ENCODE measurements around the gene TMTC1. TPM values are rescaled to one million over a fixed set of nuclear protein-coding genes. Genes with fewer than 3 reads are reported as not detected.

The TMTC1 gene
- total and polyA plus RNA-seq, 4 experiments from 2014 or later: not detected

GRCh38 chr12:29595071-29595755, 188.5 kb downstream of the TMTC1 start:
- Mint-ChIP-seq H3K4me3 (peak overlapping the region in 1 of 8 donors; percentile 21), H3K4me1 (no peaks in the 10 kb centered on the region), H3K36me3 (no peaks in the 10 kb centered on the region), H3K27ac (no peak overlapping the region), H3K27me3 (peaks cover 5% of the 10 kb centered on the region in 2 donors), H3K9me3 (peaks cover 0 to 15% (median 2%) of the 10 kb centered on the region in 8 donors)
- DNase-seq: no peak
- Histone ChIP-seq H3K9me3 (ENCODE audit: control insufficient read depth in 1 of 2, low read length in 2 of 2) (no peaks in the 10 kb centered on the region), H3K36me3 (ENCODE audit: insufficient read depth, low read length) (no peaks in the 10 kb centered on the region), H3K27me3 (ENCODE audit: insufficient read depth, low read length) (no peaks in the 10 kb centered on the region), H3K4me1 (ENCODE audit: insufficient read depth, low read length) (no peaks in the 10 kb centered on the region), H3K27ac (ENCODE audit: low read depth, low read length) (no peak overlapping the region), H3K4me3 (ENCODE audit: low read length in 2 of 2) (no peak overlapping the region)
- CTCF ChIA-PET (ENCODE audit: partially characterized antibody): no interaction called here
- POLR2A ChIA-PET (ENCODE audit: partially characterized antibody): no interaction called here
- intact Hi-C loops (cut with micrococcal nuclease): no loop called here

- H3K9me3 Mint-ChIP-seq: peaks cover 0 to 15% (median 2%) of the 10 kb centered on the region in 8 donors
- no peak overlapping the region for H3K4me3 ChIP-seq (ENCODE audit: low read length in 2 of 2)
- H3K36me3 Mint-ChIP-seq: no peaks in the 10 kb centered on the region
- no peak overlapping the region for H3K27ac Mint-ChIP-seq
- H3K4me3 Mint-ChIP-seq: no peak overlapping the region
- ChIA-PET CTCF (ENCODE audit: partially characterized antibody) (no interaction called here), POLR2A (ENCODE audit: partially characterized antibody) (no interaction called here)
- no peaks in the 10 kb centered on the region for H3K9me3 ChIP-seq (ENCODE audit: control insufficient read depth in 1 of 2, low read length in 2 of 2)
- no peaks in the 10 kb centered on the region for H3K4me1 ChIP-seq (ENCODE audit: insufficient read depth, low read length)
- H3K4me1 Mint-ChIP-seq: no peaks in the 10 kb centered on the region
- no peak overlapping the region for H3K27ac ChIP-seq (ENCODE audit: low read depth, low read length)
- no peaks in the 10 kb centered on the region for H3K27me3 ChIP-seq (ENCODE audit: insufficient read depth, low read length)
- no peaks in the 10 kb centered on the region for H3K36me3 ChIP-seq (ENCODE audit: insufficient read depth, low read length)
- DNase-seq: no peak
- intact Hi-C loops (cut with micrococcal nuclease): no loop called here
- peaks cover 9 to 16% of the 10 kb centered on the region in 2 donors for H3K27me3 Mint-ChIP-seq
Observed at GRCh38 chr12:29593001-29593400, 190.7 kb downstream of the TMTC1 start.

DNA sequence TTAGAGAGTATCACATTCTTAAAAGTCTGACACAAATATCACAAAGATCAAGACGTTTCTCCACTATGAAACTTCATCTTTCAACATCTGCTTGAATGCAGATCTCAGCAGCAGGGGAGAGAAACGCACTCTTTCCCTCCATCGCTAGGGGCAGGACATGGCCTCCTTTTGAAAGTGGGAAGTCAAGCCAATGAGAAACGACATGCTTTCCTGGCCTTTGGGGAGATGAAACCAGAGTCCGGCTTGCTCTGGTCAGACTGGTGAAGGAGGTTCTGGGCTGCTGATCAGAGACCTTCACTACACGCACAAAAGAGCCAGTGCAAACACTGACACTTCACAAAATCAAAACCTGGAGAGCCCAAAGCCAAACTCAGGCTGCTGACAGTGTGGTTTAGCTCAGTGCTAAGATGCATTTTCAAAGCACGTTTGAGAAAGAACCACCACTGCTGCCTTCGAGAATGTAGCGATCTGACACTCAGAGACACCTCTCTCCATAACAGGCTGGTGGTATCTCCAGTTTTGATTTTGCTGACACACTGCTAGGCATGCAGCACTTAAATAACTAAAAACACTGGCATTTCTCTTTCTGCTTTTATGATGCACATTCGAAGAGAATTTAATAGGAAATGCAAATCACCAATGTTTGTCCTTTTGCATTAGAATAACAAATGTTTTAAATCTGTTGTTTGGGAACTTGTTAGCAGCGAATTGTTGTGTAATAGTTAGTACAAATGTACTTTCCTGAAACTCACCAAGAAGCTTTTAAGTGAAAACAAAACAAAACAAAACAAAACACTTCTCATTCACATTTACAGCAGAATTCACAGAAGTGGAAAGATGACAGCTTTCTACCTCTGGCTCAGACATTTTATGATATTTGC, 192.4 kb downstream of the TMTC1 start:
- no peak for DNase-seq
- H3K4me3 Mint-ChIP-seq: no peak overlapping the region
- H3K9me3 Mint-ChIP-seq: peaks cover 0 to 14% (median 2%) of the 10 kb centered on the region in 8 donors
- no peaks in the 10 kb centered on the region for H3K27me3 ChIP-seq (ENCODE audit: insufficient read depth, low read length)
- ChIA-PET POLR2A (ENCODE audit: partially characterized antibody) (no interaction called here), CTCF (ENCODE audit: partially characterized antibody) (interaction anchor here (1.0 kb wide), 1 partner anchor 29 kb away, joined by 3 read pairs; no protein-coding TSS in a partner anchor)
- H3K27me3 Mint-ChIP-seq: peaks cover 9 to 17% of the 10 kb centered on the region in 2 donors
- no peaks in the 10 kb centered on the region for H3K9me3 ChIP-seq (ENCODE audit: control insufficient read depth in 1 of 2, low read length in 2 of 2)
- no peaks in the 10 kb centered on the region for H3K36me3 ChIP-seq (ENCODE audit: insufficient read depth, low read length)
- no peaks in the 10 kb centered on the region for H3K4me1 Mint-ChIP-seq
- no peak overlapping the region for H3K27ac Mint-ChIP-seq
- H3K36me3 Mint-ChIP-seq: no peaks in the 10 kb centered on the region
- no peaks in the 10 kb centered on the region for H3K4me1 ChIP-seq (ENCODE audit: insufficient read depth, low read length)
- H3K4me3 ChIP-seq (ENCODE audit: low read length in 2 of 2): no peak overlapping the region
- intact Hi-C loops (cut with micrococcal nuclease): no loop called here
- H3K27ac ChIP-seq (ENCODE audit: low read depth, low read length): no peak overlapping the region

GRCh38 chr12:29589851-29590250, 193.9 kb downstream of the TMTC1 start:
- POLR2A ChIA-PET (ENCODE audit: partially characterized antibody): no interaction called here
- H3K4me3 Mint-ChIP-seq: no peak overlapping the region

DNA sequence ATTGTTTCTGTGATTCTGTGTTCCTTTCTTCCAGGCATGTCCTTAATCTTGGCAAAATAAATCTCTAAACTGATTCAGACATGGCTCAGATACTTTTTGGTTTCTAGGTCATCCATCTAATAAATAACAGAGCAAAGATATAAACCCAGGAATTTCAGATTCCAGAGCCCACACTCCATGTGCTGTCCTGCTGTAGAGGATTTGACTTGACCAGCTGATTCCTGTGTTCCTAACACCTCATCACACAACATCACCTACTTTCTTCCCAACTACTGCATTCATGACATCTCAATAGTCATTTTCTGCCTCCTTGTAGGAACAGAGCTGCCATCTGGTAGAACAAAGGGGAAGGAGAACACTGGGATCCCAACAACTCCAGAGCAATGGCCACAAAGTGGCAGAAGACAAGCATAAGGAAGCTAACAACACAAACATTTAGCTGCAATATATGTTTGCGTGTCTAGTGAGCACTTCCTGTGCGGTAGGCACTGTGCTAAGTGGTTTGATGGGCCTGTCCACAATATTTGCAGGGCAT, 194.4 kb downstream of the TMTC1 start:
- Histone ChIP-seq H3K36me3 (ENCODE audit: insufficient read depth, low read length) (no peaks in the 10 kb centered on the region), H3K4me1 (ENCODE audit: insufficient read depth, low read length) (no peaks in the 10 kb centered on the region), H3K4me3 (ENCODE audit: low read length in 2 of 2) (no peak overlapping the region), H3K9me3 (ENCODE audit: control insufficient read depth in 1 of 2, low read length in 2 of 2) (no peaks in the 10 kb centered on the region), H3K27me3 (ENCODE audit: insufficient read depth, low read length) (no peaks in the 10 kb centered on the region), H3K27ac (ENCODE audit: low read depth, low read length) (no peak overlapping the region)
- Mint-ChIP-seq H3K36me3 (no peaks in the 10 kb centered on the region), H3K4me3 (no peak overlapping the region), H3K4me1 (no peaks in the 10 kb centered on the region), H3K9me3 (peaks cover 0 to 12% (median 1%) of the 10 kb centered on the region in 8 donors), H3K27me3 (peaks cover 5 to 15% of the 10 kb centered on the region in 2 donors), H3K27ac (no peak overlapping the region)
- intact Hi-C loops (cut with micrococcal nuclease): no loop called here
- ChIA-PET POLR2A (ENCODE audit: partially characterized antibody) (no interaction called here), CTCF (ENCODE audit: partially characterized antibody) (no interaction called here)
- no peak for DNase-seq

More at GRCh38 chr12:29589851-29590250, 193.9 kb downstream of the TMTC1 start:
- no peak overlapping the region for H3K27ac Mint-ChIP-seq
- Histone ChIP-seq H3K4me3 (ENCODE audit: low read length in 2 of 2) (no peak overlapping the region), H3K27ac (ENCODE audit: low read depth, low read length) (no peak overlapping the region), H3K9me3 (ENCODE audit: control insufficient read depth in 1 of 2, low read length in 2 of 2) (no peaks in the 10 kb centered on the region), H3K36me3 (ENCODE audit: insufficient read depth, low read length) (no peaks in the 10 kb centered on the region), H3K27me3 (ENCODE audit: insufficient read depth, low read length) (no peaks in the 10 kb centered on the region), H3K4me1 (ENCODE audit: insufficient read depth, low read length) (no peaks in the 10 kb centered on the region)
- H3K9me3 Mint-ChIP-seq: peaks cover 0 to 12% (median 1%) of the 10 kb centered on the region in 8 donors
- no peak for DNase-seq
- CTCF ChIA-PET (ENCODE audit: partially characterized antibody): no interaction called here
- peaks cover 5 to 15% of the 10 kb centered on the region in 2 donors for H3K27me3 Mint-ChIP-seq
- intact Hi-C loops (cut with micrococcal nuclease): no loop called here
- no peaks in the 10 kb centered on the region for H3K4me1 Mint-ChIP-seq
- H3K36me3 Mint-ChIP-seq: no peaks in the 10 kb centered on the region

DNA sequence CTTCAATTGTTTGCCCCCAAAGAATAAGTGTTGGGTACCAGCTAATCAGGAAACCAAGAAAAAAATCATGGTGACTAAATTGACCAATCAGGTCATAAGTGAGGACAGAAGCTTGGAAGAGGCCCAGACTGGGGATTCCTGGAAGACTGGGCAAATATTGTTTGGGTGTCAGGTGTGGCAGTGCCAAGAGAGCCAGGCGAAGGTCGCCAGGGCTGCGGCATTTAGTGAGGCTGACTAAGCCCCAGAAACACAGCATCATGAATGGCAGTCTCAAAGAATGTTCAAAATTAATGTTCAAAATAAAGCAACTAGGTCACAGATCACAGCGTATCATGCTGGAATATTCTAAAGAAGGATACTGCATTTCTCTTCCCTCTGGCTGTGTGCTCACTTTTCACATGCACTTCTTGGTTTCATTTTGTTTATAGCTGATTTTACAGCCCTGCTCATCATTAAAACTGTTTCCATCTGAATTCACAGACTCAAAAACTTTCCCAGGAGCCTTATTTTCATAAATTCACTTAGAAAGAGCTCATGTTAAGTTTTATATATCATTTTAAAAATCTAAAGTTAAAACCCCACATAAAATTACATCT, 201.0 kb downstream of the TMTC1 start:
- no peak for DNase-seq
- no peaks in the 10 kb centered on the region for H3K9me3 Mint-ChIP-seq
- H3K27ac ChIP-seq (ENCODE audit: low read depth, low read length): no peak overlapping the region
- H3K36me3 ChIP-seq (ENCODE audit: insufficient read depth, low read length): no peaks in the 10 kb centered on the region
- H3K4me3 ChIP-seq (ENCODE audit: low read length in 2 of 2): no peak overlapping the region
- CTCF ChIA-PET (ENCODE audit: partially characterized antibody): no interaction called here
- H3K27me3 ChIP-seq (ENCODE audit: insufficient read depth, low read length): no peaks in the 10 kb centered on the region
- H3K4me1 Mint-ChIP-seq: peaks cover 0 to 4% (median 2%) of the 10 kb centered on the region in 4 donors
- no peaks in the 10 kb centered on the region for H3K9me3 ChIP-seq (ENCODE audit: control insufficient read depth in 1 of 2, low read length in 2 of 2)
- H3K36me3 Mint-ChIP-seq: no peaks in the 10 kb centered on the region
- POLR2A ChIA-PET (ENCODE audit: partially characterized antibody): no interaction called here
- no peak overlapping the region for H3K27ac Mint-ChIP-seq
- H3K27me3 Mint-ChIP-seq: peaks cover 0 to 1% of the 10 kb centered on the region in 2 donors
- intact Hi-C loops (cut with micrococcal nuclease): no loop called here
- no peaks in the 10 kb centered on the region for H3K4me1 ChIP-seq (ENCODE audit: insufficient read depth, low read length)
- H3K4me3 Mint-ChIP-seq: no peak overlapping the region

GRCh38 chr12:29582146-29582545, 201.6 kb downstream of the TMTC1 start:
- Histone ChIP-seq H3K27ac (ENCODE audit: low read depth, low read length) (no peak overlapping the region), H3K4me1 (ENCODE audit: insufficient read depth, low read length) (no peaks in the 10 kb centered on the region), H3K4me3 (ENCODE audit: low read length in 2 of 2) (no peak overlapping the region), H3K27me3 (ENCODE audit: insufficient read depth, low read length) (no peaks in the 10 kb centered on the region), H3K9me3 (ENCODE audit: control insufficient read depth in 1 of 2, low read length in 2 of 2) (no peaks in the 10 kb centered on the region), H3K36me3 (ENCODE audit: insufficient read depth, low read length) (no peaks in the 10 kb centered on the region)
- Mint-ChIP-seq H3K4me3 (no peak overlapping the region), H3K4me1 (peaks cover 0 to 4% (median 2%) of the 10 kb centered on the region in 4 donors), H3K27ac (no peak overlapping the region), H3K36me3 (no peaks in the 10 kb centered on the region), H3K9me3 (no peaks in the 10 kb centered on the region), H3K27me3 (peaks cover 0 to 5% of the 10 kb centered on the region in 2 donors)
- ChIA-PET POLR2A (ENCODE audit: partially characterized antibody) (no interaction called here), CTCF (ENCODE audit: partially characterized antibody) (no interaction called here)
- intact Hi-C loops (cut with micrococcal nuclease): no loop called here
- DNase-seq: no peak
